GM23338 (cell line): ENCODE measurements around the gene SMURF1. TPM values are rescaled to one million over a fixed set of nuclear protein-coding genes. Genes with fewer than 3 reads are reported as not detected.

Experiments used
- ATAC-seq: fragments of 200-7000 bp; cut with Tn5 transposase; 3 replicates; pipeline ENCODE4 v1.9.1; 2020
- DNase-seq: peaks from one replicate; pipeline ENCODE4 v3.0.0-alpha.2; 2015; ENCODE audit warnings: low spot score
- H2AFZ ChIP-seq: fragments of 200-600 bp; sonication (generic); 2 replicates; pipeline ENCODE4 v1.8.0; 2016; ENCODE audit warnings: antibody characterized with exemption, mild to moderate bottlenecking, moderate library complexity
- H3F3A ChIP-seq: fragments of 200-600 bp; sonication (generic); replicated peaks from 2 replicates; pipeline ENCODE4 v1.8.0; 2017; ENCODE audit warnings: antibody characterized with exemption, mixed run types, low read depth
- H3K27ac ChIP-seq: fragments of 200-600 bp; sonication (generic); 2 replicates; pipeline ENCODE4 v1.6.1; 2016; ENCODE audit warnings: low read depth
- H3K27me3 ChIP-seq: fragments of 200-600 bp; sonication (generic); 2 replicates; pipeline ENCODE4 v1.8.0; 2016; ENCODE audit warnings: mild to moderate bottlenecking, mixed run types, moderate library complexity; ENCODE audit not compliant: insufficient read depth
- H3K36me3 ChIP-seq: fragments of 200-600 bp; sonication (generic); 2 replicates; pipeline ENCODE4 v1.8.0; 2016; ENCODE audit warnings: mild to moderate bottlenecking; ENCODE audit not compliant: insufficient read depth
- H3K4me1 ChIP-seq: fragments of 200-600 bp; sonication (generic); 2 replicates; pipeline ENCODE4 v1.8.0; 2016; ENCODE audit warnings: mild to moderate bottlenecking, moderate library complexity; ENCODE audit not compliant: insufficient read depth
- H3K4me2 ChIP-seq: fragments of 200-600 bp; sonication (generic); 2 replicates; pipeline ENCODE4 v1.7.1; 2017; ENCODE audit warnings: mixed run types
- H3K4me3 ChIP-seq: fragments of 200-600 bp; sonication (generic); 2 replicates; pipeline ENCODE4 v1.6.1; 2016; ENCODE audit warnings: mixed run types
- H3K79me2 ChIP-seq: fragments of 200-600 bp; sonication (generic); replicated peaks from 2 replicates; pipeline ENCODE4 v1.8.0; 2017; ENCODE audit warnings: mild to moderate bottlenecking; ENCODE audit not compliant: insufficient read depth
- H3K9me2 ChIP-seq: fragments of 200-600 bp; sonication (generic); 2 replicates; pipeline ENCODE4 v1.8.0; 2017; ENCODE audit not compliant: insufficient read depth
- H4K20me1 ChIP-seq: fragments of 200-600 bp; sonication (generic); replicated peaks from 2 replicates; pipeline ENCODE4 v1.8.0; 2017; ENCODE audit warnings: mild to moderate bottlenecking; ENCODE audit not compliant: insufficient read depth
- H3K27ac Mint-ChIP-seq: 2 replicates; pipeline ENCODE4 v1.8.0; 2020; ENCODE audit warnings: inconsistent platforms, mild to moderate bottlenecking, moderate library complexity, mixed read lengths
- H3K27me3 Mint-ChIP-seq: 3 replicates; pipeline ENCODE4 v1.8.0; 2022; ENCODE audit warnings: low read depth, mild to moderate bottlenecking, moderate library complexity, mixed read lengths, inconsistent platforms; ENCODE audit not compliant: insufficient read depth, poor library complexity
- H3K36me3 Mint-ChIP-seq: 3 replicates; pipeline ENCODE4 v1.8.0; 2021; ENCODE audit warnings: low read depth, mild to moderate bottlenecking, inconsistent platforms, moderate library complexity, mixed read lengths
- H3K4me1 Mint-ChIP-seq: 3 replicates; pipeline ENCODE4 v1.8.0; 2020; ENCODE audit warnings: mild to moderate bottlenecking, inconsistent platforms, mixed read lengths
- H3K4me3 Mint-ChIP-seq: 3 replicates; pipeline ENCODE4 v1.8.0; 2021; ENCODE audit warnings: moderate library complexity, mild to moderate bottlenecking, inconsistent platforms, mixed read lengths
- H3K9me3 Mint-ChIP-seq: 3 replicates; pipeline ENCODE4 v1.8.0; 2020; ENCODE audit warnings: moderate library complexity, mild to moderate bottlenecking, inconsistent platforms, mixed read lengths
- CREB1 ChIP-seq: fragments of 250-450 bp; sonication (Bioruptor Pico); IDR thresholded peaks from 2 replicates; pipeline ENCODE4 v1.5.0; 2020; ENCODE audit warnings: low read depth, mild to moderate bottlenecking, moderate library complexity
- CTCF ChIP-seq, 2 experiments: fragments of 200-600 bp in 1 of 2; sonication (generic) in 1 of 2; conservative IDR thresholded peaks; 2 replicates each; pipeline versions ENCODE4 v1.5.1 to v1.6.1; 2016 to 2017; ENCODE audit warnings: antibody characterized with exemption in 2 of 2, low read depth in 2 of 2, mild to moderate bottlenecking in 2 of 2, moderate library complexity in 1 of 2
- ETS1 ChIP-seq: IDR thresholded peaks from 2 replicates; pipeline ENCODE4 v1.6.1; 2016; ENCODE audit warnings: antibody characterized with exemption
- EZH2phosphoT487 ChIP-seq: fragments of 200-600 bp; sonication (generic); IDR thresholded peaks from one replicate; pipeline ENCODE4 v1.8.1; 2018; ENCODE audit warnings: antibody characterized with exemption; ENCODE audit not compliant: unreplicated experiment
- NANOG ChIP-seq: IDR thresholded peaks from 2 replicates; pipeline ENCODE4 v1.6.1; 2016; ENCODE audit warnings: antibody characterized with exemption, borderline replicate concordance
- REST ChIP-seq: IDR thresholded peaks from one replicate; pipeline ENCODE4 v1.6.1; 2018; ENCODE audit warnings: antibody characterized with exemption; ENCODE audit not compliant: unreplicated experiment
- ZNF114 ChIP-seq: fragments of 250-450 bp; sonication (Bioruptor Pico); IDR thresholded peaks from 2 replicates; pipeline ENCODE4 v1.5.0; 2020; ENCODE audit warnings: mild to moderate bottlenecking, moderate library complexity
- ZNF331 ChIP-seq: fragments of 250-450 bp; sonication (Bioruptor Pico); IDR thresholded peaks from 2 replicates; pipeline ENCODE4 v1.5.0; 2020; ENCODE audit warnings: low read depth, mild to moderate bottlenecking, moderate library complexity
- polyA plus RNA-seq: library from polyadenylated mRNA; unstranded; fragments of >200 nt; fragmentation: Nextera tagmentation; extraction: Ambion mirVana; gene quantifications from 2 replicates; pipeline ENCODE4 v1.2.1, GENCODE V29; 2016
- total RNA-seq: library from RNA; depleted of rRNA; stranded (reverse); fragments of >200 nt; shearing (Covaris generic); gene quantifications from 2 replicates; pipeline ENCODE4 v1.2.3, GENCODE V29; 2014

SMURF1 gene
- total and polyA plus RNA-seq, 2 experiments from 2014 or later = 5.8 to 23.9 TPM

- no peaks in the 10 kb centered on the region for H3K9me3 Mint-ChIP-seq
- peaks cover 98% of the 10 kb centered on the region for H3K79me2 ChIP-seq
- no peak overlapping the region for H3K4me3 Mint-ChIP-seq
- no peak overlapping the region for H3K4me3 ChIP-seq
- H3K36me3 Mint-ChIP-seq = no peaks in the 10 kb centered on the region
- no peak overlapping the region for H3K4me2 ChIP-seq
- TF ChIP-seq EZH2phosphoT487 (no peak), ZNF331 (CRISPR knock-in tag) (no peak), REST (no peak), CREB1 (no peak), NANOG (no peak), ETS1 (no peak), ZNF114 (CRISPR knock-in tag) (no peak), CTCF (conservative IDR thresholded peaks at IDR 0.05; ENCODE audit: low read depth in 2 of 2) (no peak)
- ATAC-seq = no peak
- H2AFZ ChIP-seq = no peak overlapping the region
- no peak overlapping the region for H3K27ac Mint-ChIP-seq
- H3F3A ChIP-seq = no peaks in the 10 kb centered on the region
- peaks cover 25% of the 10 kb centered on the region for H4K20me1 ChIP-seq
- H3K9me2 ChIP-seq = 0 out of 2 replicates have a peak, but pooled peaks cover 4% of the 10 kb centered on the region
- DNase-seq = no peak
- no peak overlapping the region for H3K27ac ChIP-seq
- H3K36me3 ChIP-seq = no peaks in the 10 kb centered on the region
- H3K27me3 ChIP-seq = no peaks in the 10 kb centered on the region
- H3K27me3 Mint-ChIP-seq = peaks cover 3% of the 10 kb centered on the region
- peaks cover 3% of the 10 kb centered on the region; the same call in 2 of the 3 replicates for H3K4me1 Mint-ChIP-seq
- peaks cover 6% of the 10 kb centered on the region; the same call in 1 of the 2 replicates for H3K4me1 ChIP-seq
Observed at GRCh38 chr7:99070361-99070760, 73.5 kb downstream of the SMURF1 start.
